Panc1 (cell line): ENCODE data around the gene CADM1. TPM values are rescaled to one million over a fixed set of nuclear protein-coding genes. Genes with fewer than 3 reads are reported as not detected.

Experiments
- ATAC-seq: fragments of 200-7000 bp; cut with Tn5 transposase; 2 replicates; pipeline ENCODE4 v1.9.1; 2020; ENCODE audit warnings: mild to moderate bottlenecking, moderate library complexity
- BruUV-seq: library from RNA; stranded (reverse); fragments of 400-500 nt; replicated peaks from 2 replicates; lab custom pipeline; 2021; lab: Mats Ljungman, UMichigan
- CTCF ChIA-PET: fragments of 300-600 bp; sonication (Branson Sonifier 250); formaldehyde crosslinking; loops from one replicate; lab custom pipeline; 2022; ENCODE audit warnings: antibody characterized with exemption; lab: Charles Lee
- POLR2A ChIA-PET: fragments of 300-600 bp; sonication (Branson Sonifier 250); formaldehyde crosslinking; loops from one replicate; lab custom pipeline; 2022; ENCODE audit warnings: antibody characterized with exemption; lab: Charles Lee
- DNase-seq: peaks from one replicate; pipeline ENCODE4 v3.0.0-alpha.2; 2010; ENCODE audit warnings: low read depth, low spot score
- H3K27ac ChIP-seq: 2 replicates; pipeline ENCODE4 v1.5.1; 2011; ENCODE audit warnings: mild to moderate bottlenecking, low read length, inconsistent platforms
- H3K27me3 ChIP-seq: fragments of 200-500 bp; sonication (Bioruptor generic); 2 replicates; pipeline ENCODE4 v1.6.0; 2014; ENCODE audit warnings: low read length, inconsistent platforms; ENCODE audit not compliant: control insufficient read depth, insufficient read depth
- H3K36me3 ChIP-seq: fragments of 200-500 bp; sonication (Bioruptor generic); 2 replicates; pipeline ENCODE4 v1.5.1; 2014; ENCODE audit warnings: inconsistent platforms, mild to moderate bottlenecking, low read length, moderate library complexity; ENCODE audit not compliant: control insufficient read depth, insufficient read depth
- H3K4me1 ChIP-seq: 2 replicates; pipeline ENCODE4 v1.5.1; 2011; ENCODE audit warnings: inconsistent platforms, mild to moderate bottlenecking, low read length, moderate library complexity; ENCODE audit not compliant: control insufficient read depth, insufficient read depth
- H3K4me3 ChIP-seq, 2 experiments: 2 replicates each; pipeline ENCODE4 v1.5.1; 2011 to 2012; ENCODE audit warnings: low read depth in 2 of 2, low read length in 2 of 2, mild to moderate bottlenecking in 2 of 2, inconsistent platforms in 1 of 2, moderate library complexity in 1 of 2
- H3K9me3 ChIP-seq: fragments of 200-500 bp; sonication (Bioruptor generic); 2 replicates; pipeline ENCODE4 v1.5.1; 2014; ENCODE audit warnings: low read depth, mild to moderate bottlenecking, inconsistent platforms, low read length, moderate library complexity; ENCODE audit not compliant: control insufficient read depth, insufficient read depth
- CTCF ChIP-seq: fragments of 450-650 bp; IDR thresholded peaks from 2 replicates; pipeline ENCODE4 v1.5.1; 2017; ENCODE audit warnings: mild to moderate bottlenecking
- POLR2AphosphoS5 ChIP-seq: IDR thresholded peaks from 2 replicates; pipeline ENCODE4 v1.6.1; 2012; ENCODE audit warnings: mild to moderate bottlenecking, low read depth, low read length, moderate library complexity
- SIN3A ChIP-seq: IDR thresholded peaks from 2 replicates; pipeline ENCODE4 v1.6.1; 2012; ENCODE audit warnings: low read depth, mild to moderate bottlenecking, low read length, moderate library complexity, borderline replicate concordance; ENCODE audit not compliant: insufficient read depth
- TCF7L2 ChIP-seq: IDR thresholded peaks from 2 replicates; pipeline ENCODE4 v1.6.1; 2011; ENCODE audit warnings: mild to moderate bottlenecking, low read depth, low read length, inconsistent platforms
- in situ Hi-C: cut with HindIII; loops from 2 replicates; pipeline ENCODE4 v1.10.0; 2016; ENCODE audit warnings: low sequenced_read_pairs, low pct_unique_long_range_greater_than_20kb
- intact Hi-C: fragments of 100-400 bp; cut with micrococcal nuclease; formaldehyde crosslinking; loops from one replicate; pipeline ENCODE4 v1.10.0; 2022; ENCODE audit not compliant: unreplicated experiment
- total RNA-seq: library from RNA; stranded (reverse); gene quantifications from one replicate; pipeline ENCODE4 v1.2.1, GENCODE V29; 2021; ENCODE audit not compliant: unreplicated experiment
- TF ChIP-seq, protein P1 (sequence below), 2 experiments: IDR thresholded peaks; 2 replicates each; pipeline ENCODE4 v1.6.1; 2011 to 2012; ENCODE audit warnings: low read depth in 2 of 2, control low read depth in 1 of 2, low read length in 1 of 2, mild to moderate bottlenecking in 1 of 2, moderate library complexity in 1 of 2; ENCODE audit not compliant: insufficient read depth in 1 of 2

Gene CADM1
- total RNA-seq, 1 experiment from 2014 or later, result 3.9 TPM

GRCh38 chr11:115181538-115181937 lies 322.7 kb downstream of the CADM1 start:
- Histone ChIP-seq H3K27ac (no peak overlapping the region), H3K27me3 (no peaks in the 10 kb centered on the region), H3K4me1 (no peaks in the 10 kb centered on the region), H3K9me3 (no peaks in the 10 kb centered on the region), H3K36me3 (no peaks in the 10 kb centered on the region), H3K4me3 (no peak overlapping the region)
- TF ChIP-seq SIN3A (no peak), TCF7L2 (no peak), POLR2AphosphoS5 (no peak), CTCF (no peak)
- TF ChIP-seq, protein P1, sequence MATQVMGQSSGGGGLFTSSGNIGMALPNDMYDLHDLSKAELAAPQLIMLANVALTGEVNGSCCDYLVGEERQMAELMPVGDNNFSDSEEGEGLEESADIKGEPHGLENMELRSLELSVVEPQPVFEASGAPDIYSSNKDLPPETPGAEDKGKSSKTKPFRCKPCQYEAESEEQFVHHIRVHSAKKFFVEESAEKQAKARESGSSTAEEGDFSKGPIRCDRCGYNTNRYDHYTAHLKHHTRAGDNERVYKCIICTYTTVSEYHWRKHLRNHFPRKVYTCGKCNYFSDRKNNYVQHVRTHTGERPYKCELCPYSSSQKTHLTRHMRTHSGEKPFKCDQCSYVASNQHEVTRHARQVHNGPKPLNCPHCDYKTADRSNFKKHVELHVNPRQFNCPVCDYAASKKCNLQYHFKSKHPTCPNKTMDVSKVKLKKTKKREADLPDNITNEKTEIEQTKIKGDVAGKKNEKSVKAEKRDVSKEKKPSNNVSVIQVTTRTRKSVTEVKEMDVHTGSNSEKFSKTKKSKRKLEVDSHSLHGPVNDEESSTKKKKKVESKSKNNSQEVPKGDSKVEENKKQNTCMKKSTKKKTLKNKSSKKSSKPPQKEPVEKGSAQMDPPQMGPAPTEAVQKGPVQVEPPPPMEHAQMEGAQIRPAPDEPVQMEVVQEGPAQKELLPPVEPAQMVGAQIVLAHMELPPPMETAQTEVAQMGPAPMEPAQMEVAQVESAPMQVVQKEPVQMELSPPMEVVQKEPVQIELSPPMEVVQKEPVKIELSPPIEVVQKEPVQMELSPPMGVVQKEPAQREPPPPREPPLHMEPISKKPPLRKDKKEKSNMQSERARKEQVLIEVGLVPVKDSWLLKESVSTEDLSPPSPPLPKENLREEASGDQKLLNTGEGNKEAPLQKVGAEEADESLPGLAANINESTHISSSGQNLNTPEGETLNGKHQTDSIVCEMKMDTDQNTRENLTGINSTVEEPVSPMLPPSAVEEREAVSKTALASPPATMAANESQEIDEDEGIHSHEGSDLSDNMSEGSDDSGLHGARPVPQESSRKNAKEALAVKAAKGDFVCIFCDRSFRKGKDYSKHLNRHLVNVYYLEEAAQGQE (IDR thresholded peaks at IDR 0.05; ENCODE audit: insufficient read depth in 1 of 2, low read depth in 2 of 2, low read length in 1 of 2), result no peak
- in situ Hi-C loops (no loop called here), intact Hi-C loops (no loop called here)
- no peak for ATAC-seq
- CTCF ChIA-PET, result no interaction called here
- no peak for DNase-seq
- no TSS peak for BruUV-seq
- POLR2A ChIA-PET, result no interaction called here

- intact Hi-C loops, result no loop called here
- ChIA-PET POLR2A (no interaction called here), CTCF (no interaction called here)
- Histone ChIP-seq H3K4me1 (no peaks in the 10 kb centered on the region), H3K4me3 (no peak overlapping the region), H3K36me3 (no peaks in the 10 kb centered on the region), H3K9me3 (no peaks in the 10 kb centered on the region), H3K27ac (no peak overlapping the region), H3K27me3 (no peaks in the 10 kb centered on the region)
- ATAC-seq, result no peak
- no TSS peak for BruUV-seq
- DNase-seq, result no peak
- in situ Hi-C loops, result no loop called here
- TF ChIP-seq POLR2AphosphoS5 (no peak), CTCF (no peak), SIN3A (no peak), TCF7L2 (no peak)
- TF ChIP-seq, protein P1 (IDR thresholded peaks at IDR 0.05; ENCODE audit: insufficient read depth in 1 of 2, low read depth in 2 of 2, low read length in 1 of 2), result no peak
Observed at GRCh38 chr11:115180272-115180671, 323.9 kb downstream of the CADM1 start.
